ENCODE results near the gene MDC1.
"Not testable (repeated sequence)": the region's sequence is repeated elsewhere in the genome, so short reads cannot be mapped to it uniquely, and the experiment has no call there.

The MDC1 gene

GRCh38 chr6:30719791-30720737, 3.0 kb upstream of the MDC1 start, which contains the start of gene TUBB:
TUBB (plus strand) TSS chr6:30720352; CDS start chr6:30720507, 155 bp downstream.
- peak within 1 kb of the TSS; percentile 90 for H4K91ac ChIP-seq (ENCODE audit: low read depth, low read length)
- peaks cover 4% of the 10 kb centered on the region for H3K9me3 ChIP-seq (ENCODE audit: insufficient read depth, low read depth, low read length)
- peak within 1 kb of the TSS; percentile 89 for H4K12ac ChIP-seq (ENCODE audit: low read depth, low read length)
- H3K23ac ChIP-seq (ENCODE audit: low read length), result no peak within 1 kb of the TSS
- H3K14ac ChIP-seq (ENCODE audit: low read length), result peak within 1 kb of the TSS; percentile 74
- peak; percentile 98 for DNase-seq
- H4K8ac ChIP-seq (ENCODE audit: low read depth, low read length), result peak within 1 kb of the TSS; percentile 79
- H2AK5ac ChIP-seq (ENCODE audit: low read length), result peak within 1 kb of the TSS; percentile 71
- peak within 1 kb of the TSS; percentile 96 for H2BK5ac ChIP-seq (ENCODE audit: low read depth, low read length, poor library complexity)
- H3K4ac ChIP-seq (ENCODE audit: low read depth, low read length), result peak within 1 kb of the TSS; percentile 90
- H2BK120ac ChIP-seq (ENCODE audit: insufficient read depth, low read length, poor library complexity), result peak within 1 kb of the TSS; percentile 61
- peaks cover 20% of the 10 kb centered on the region for H3K79me2 ChIP-seq (ENCODE audit: control insufficient read depth, insufficient read depth, low read length, poor library complexity)
- H2AFZ ChIP-seq (ENCODE audit: insufficient read depth, low read length, poor library complexity), result peak within 1 kb of the TSS; percentile 27
- no peaks in the 10 kb centered on the region for H3K27me3 ChIP-seq (ENCODE audit: insufficient read depth, low read length)
- H3K9ac ChIP-seq (ENCODE audit: low read length), result peak within 1 kb of the TSS; percentile 96
- peaks cover 28 to 34% of the 10 kb centered on the region in 2 experiments for H3K36me3 ChIP-seq (ENCODE audit: control insufficient read depth in 1 of 2, insufficient read depth in 2 of 2, low read length in 2 of 2)
- H3K79me1 ChIP-seq (ENCODE audit: low read length), result peaks cover 27% of the 10 kb centered on the region
- H2BK12ac ChIP-seq (ENCODE audit: low read length), result no peak within 1 kb of the TSS
- WGBS (ENCODE audit: extremely low coverage, insufficient coverage, insufficient read length), result no CpG with 5 or more reads among the region's 38 CpGs
- H3K4me2 ChIP-seq (ENCODE audit: low read length), result peak within 1 kb of the TSS; percentile 72
- H3K4me3 ChIP-seq (ENCODE audit: low read depth, low read length), result peak within 1 kb of the TSS; percentile 84
- H3K27ac ChIP-seq (ENCODE audit: low read depth, low read length), result peak within 1 kb of the TSS; percentile 91
- peak within 1 kb of the TSS; percentile 67 for H3K18ac ChIP-seq (ENCODE audit: low read length)
- peaks cover 5 to 6% of the 10 kb centered on the region in 2 experiments for H3K4me1 ChIP-seq (ENCODE audit: control insufficient read depth in 1 of 2, insufficient read depth in 2 of 2, low read length in 2 of 2)

- H3K27ac ChIP-seq (ENCODE audit: low read depth, low read length), result peak overlapping the region; percentile 87
- H3K18ac ChIP-seq (ENCODE audit: low read length), result no peak overlapping the region
- H2BK5ac ChIP-seq (ENCODE audit: low read depth, low read length, poor library complexity), result peak overlapping the region; percentile 49
- H3K4me2 ChIP-seq (ENCODE audit: low read length), result peak overlapping the region; percentile 72
- no peaks in the 10 kb centered on the region for H3K27me3 ChIP-seq (ENCODE audit: insufficient read depth, low read length)
- peak overlapping the region; percentile 65 for H3K4ac ChIP-seq (ENCODE audit: low read depth, low read length)
- peak overlapping the region; percentile 90 for H4K91ac ChIP-seq (ENCODE audit: low read depth, low read length)
- peak in 1 of 2 donors; percentile 51 for DNase-seq
- peaks cover 25 to 29% of the 10 kb centered on the region in 2 experiments for H3K36me3 ChIP-seq (ENCODE audit: control insufficient read depth in 1 of 2, insufficient read depth in 2 of 2, low read length in 2 of 2)
- peaks cover 20% of the 10 kb centered on the region for H3K79me2 ChIP-seq (ENCODE audit: control insufficient read depth, insufficient read depth, low read length, poor library complexity)
- H3K23ac ChIP-seq (ENCODE audit: low read length), result no peak overlapping the region
- WGBS (ENCODE audit: extremely low coverage, insufficient coverage, insufficient read length), result no CpG with 5 or more reads among the region's 8 CpGs
- peak overlapping the region; percentile 74 for H3K14ac ChIP-seq (ENCODE audit: low read length)
- H3K79me1 ChIP-seq (ENCODE audit: low read length), result peaks cover 27% of the 10 kb centered on the region
- H3K4me1 ChIP-seq (ENCODE audit: control insufficient read depth in 1 of 2, insufficient read depth in 2 of 2, low read length in 2 of 2), result peaks cover 5 to 6% of the 10 kb centered on the region in 2 experiments
- peak overlapping the region; percentile 39 for H3K4me3 ChIP-seq (ENCODE audit: low read depth, low read length)
- peak overlapping the region; percentile 59 for H2BK120ac ChIP-seq (ENCODE audit: insufficient read depth, low read length, poor library complexity)
- H4K12ac ChIP-seq (ENCODE audit: low read depth, low read length), result peak overlapping the region; percentile 57
- H2AFZ ChIP-seq (ENCODE audit: insufficient read depth, low read length, poor library complexity), result peak overlapping the region; percentile 27
- H3K9me3 ChIP-seq (ENCODE audit: insufficient read depth, low read depth, low read length), result peaks cover 4% of the 10 kb centered on the region
- H2BK12ac ChIP-seq (ENCODE audit: low read length), result no peak overlapping the region
- H3K9ac ChIP-seq (ENCODE audit: low read length), result peak overlapping the region; percentile 76
- H2AK5ac ChIP-seq (ENCODE audit: low read length), result peak overlapping the region; percentile 59
- peak overlapping the region; percentile 70 for H4K8ac ChIP-seq (ENCODE audit: low read depth, low read length)
Observed at GRCh38 chr6:30719356-30719755, 2.3 kb upstream of the MDC1 start.

GRCh38 chr6:30717845-30718720, 1.0 kb upstream of the MDC1 start:
- H4K12ac ChIP-seq (ENCODE audit: low read depth, low read length), result peak overlapping the region; percentile 61
- peak overlapping the region; percentile 65 for H3K27ac ChIP-seq (ENCODE audit: low read depth, low read length)
- not testable (repeated sequence) for H2AK5ac ChIP-seq (ENCODE audit: low read length); H2BK12ac ChIP-seq (ENCODE audit: low read length); H4K8ac ChIP-seq (ENCODE audit: low read depth, low read length); H3K4me3 ChIP-seq (ENCODE audit: low read depth, low read length); DNase-seq; H3K18ac ChIP-seq (ENCODE audit: low read length); H3K4me1 ChIP-seq (ENCODE audit: control insufficient read depth in 1 of 2, insufficient read depth in 2 of 2, low read length in 2 of 2); H3K9me3 ChIP-seq (ENCODE audit: insufficient read depth, low read depth, low read length); H3K27me3 ChIP-seq (ENCODE audit: insufficient read depth, low read length); H2BK120ac ChIP-seq (ENCODE audit: insufficient read depth, low read length, poor library complexity); H2AFZ ChIP-seq (ENCODE audit: insufficient read depth, low read length, poor library complexity); H3K14ac ChIP-seq (ENCODE audit: low read length); H3K23ac ChIP-seq (ENCODE audit: low read length); H4K91ac ChIP-seq (ENCODE audit: low read depth, low read length); H3K9ac ChIP-seq (ENCODE audit: low read length)
- peaks cover 20% of the 10 kb centered on the region for H3K79me2 ChIP-seq (ENCODE audit: control insufficient read depth, insufficient read depth, low read length, poor library complexity)
- no CpG with 5 or more reads among the region's 37 CpGs for WGBS (ENCODE audit: extremely low coverage, insufficient coverage, insufficient read length)
- H3K79me1 ChIP-seq (ENCODE audit: low read length), result peaks cover 27% of the 10 kb centered on the region
- H3K36me3 ChIP-seq (ENCODE audit: control insufficient read depth in 1 of 2, insufficient read depth in 2 of 2, low read length in 2 of 2), result peaks cover 17 to 23% of the 10 kb centered on the region in 2 experiments
- peak overlapping the region; percentile 4 for H3K4me2 ChIP-seq (ENCODE audit: low read length)
- peak overlapping the region; percentile 52 for H2BK5ac ChIP-seq (ENCODE audit: low read depth, low read length, poor library complexity)
- H3K4ac ChIP-seq (ENCODE audit: low read depth, low read length), result peak overlapping the region; percentile 50

GRCh38 chr6:30716879-30717128, 277 bp downstream of the MDC1 start:
- H3K27ac ChIP-seq (ENCODE audit: low read depth, low read length), result peak overlapping the region; percentile 53
- no CpG with 5 or more reads among the region's 8 CpGs for WGBS (ENCODE audit: extremely low coverage, insufficient coverage, insufficient read length)
- H2AFZ ChIP-seq (ENCODE audit: insufficient read depth, low read length, poor library complexity), result peak overlapping the region; percentile 63

More at GRCh38 chr6:30716879-30717128, 277 bp downstream of the MDC1 start:
- Histone ChIP-seq H2BK120ac (ENCODE audit: insufficient read depth, low read length, poor library complexity) (peak overlapping the region; percentile 65), H3K14ac (ENCODE audit: low read length) (peak overlapping the region; percentile 82), H3K4me1 (ENCODE audit: control insufficient read depth in 1 of 2, insufficient read depth in 2 of 2, low read length in 2 of 2) (peaks cover 2 to 5% of the 10 kb centered on the region in 2 experiments), H2BK12ac (ENCODE audit: low read length) (no peak overlapping the region), H2AK5ac (ENCODE audit: low read length) (peak overlapping the region; percentile 67), H3K4me2 (ENCODE audit: low read length) (peak overlapping the region; percentile 67), H3K4ac (ENCODE audit: low read depth, low read length) (peak overlapping the region; percentile 66), H4K12ac (ENCODE audit: low read depth, low read length) (peak overlapping the region; percentile 85), H3K79me2 (ENCODE audit: control insufficient read depth, insufficient read depth, low read length, poor library complexity) (peaks cover 18% of the 10 kb centered on the region), H3K27me3 (ENCODE audit: insufficient read depth, low read length) (no peaks in the 10 kb centered on the region), H3K36me3 (ENCODE audit: control insufficient read depth in 1 of 2, insufficient read depth in 2 of 2, low read length in 2 of 2) (peaks cover 21 to 26% of the 10 kb centered on the region in 2 experiments), H3K4me3 (ENCODE audit: low read depth, low read length) (peak overlapping the region; percentile 74), H3K9me3 (ENCODE audit: insufficient read depth, low read depth, low read length) (peaks cover 1% of the 10 kb centered on the region), H4K8ac (ENCODE audit: low read depth, low read length) (peak overlapping the region; percentile 73), H3K18ac (ENCODE audit: low read length) (peak overlapping the region; percentile 61), H3K9ac (ENCODE audit: low read length) (peak overlapping the region; percentile 79), H2BK5ac (ENCODE audit: low read depth, low read length, poor library complexity) (peak overlapping the region; percentile 65), H3K79me1 (ENCODE audit: low read length) (peaks cover 25% of the 10 kb centered on the region), H4K91ac (ENCODE audit: low read depth, low read length) (peak overlapping the region; percentile 91), H3K23ac (ENCODE audit: low read length) (no peak overlapping the region)
- DNase-seq, result no peak
